IMR-90 (cell line): ENCODE data around the gene SORBS1. TPM values are rescaled to one million over a fixed set of nuclear protein-coding genes. Genes with fewer than 3 reads are reported as not detected.

ENCODE experiments used
- ATAC-seq: fragments of 200-7000 bp; cut with Tn5 transposase; 2 replicates; pipeline ENCODE4 v1.9.1; 2020; ENCODE audit warnings: low read depth, mild to moderate bottlenecking, moderate library complexity
- BruUV-seq: library from RNA; stranded (reverse); fragments of 400-500 nt; replicated peaks from 2 replicates; lab custom pipeline; 2021; lab: Mats Ljungman, UMichigan
- CTCF ChIA-PET: fragments of 300-600 bp; formaldehyde crosslinking; extraction: SDS; loops from one replicate; lab custom pipeline; 2021; ENCODE audit warnings: antibody characterized with exemption; lab: Yijun Ruan, JAX
- POLR2A ChIA-PET: fragments of 300-600 bp; sonication (Branson Sonifier 250); formaldehyde crosslinking; loops from one replicate; lab custom pipeline; 2022; ENCODE audit warnings: antibody characterized with exemption; ENCODE audit not compliant: unreplicated experiment; lab: Charles Lee
- DNase-seq: peaks from one replicate; pipeline ENCODE4 v3.0.0; 2013
- H2AFZ ChIP-seq: replicated peaks from 2 replicates; pipeline ENCODE3; 2013; ENCODE audit warnings: low read length, mild to moderate bottlenecking; ENCODE audit not compliant: poor library complexity
- H2AK5ac ChIP-seq: 2 replicates; pipeline ENCODE4 v1.6.1; 2013; ENCODE audit warnings: low read depth, low read length, inconsistent platforms
- H2AK9ac ChIP-seq: replicated peaks from 2 replicates; pipeline ENCODE3; 2013; ENCODE audit warnings: mild to moderate bottlenecking, low read depth, low read length, moderate library complexity; ENCODE audit not compliant: poor library complexity
- H2BK120ac ChIP-seq: 2 replicates; pipeline ENCODE4 v1.6.1; 2013; ENCODE audit warnings: low read depth, low read length, inconsistent platforms
- H2BK15ac ChIP-seq: 3 replicates; pipeline ENCODE4 v1.6.1; 2013; ENCODE audit warnings: low read depth, low read length, inconsistent platforms
- H2BK20ac ChIP-seq: 2 replicates; pipeline ENCODE4 v1.6.1; 2013; ENCODE audit warnings: low read depth, mild to moderate bottlenecking, inconsistent platforms, low read length, moderate library complexity
- H2BK5ac ChIP-seq: 2 replicates; pipeline ENCODE4 v1.6.1; 2013; ENCODE audit warnings: mild to moderate bottlenecking, low read depth, low read length, inconsistent platforms; ENCODE audit not compliant: poor library complexity, severe bottlenecking
- H3K14ac ChIP-seq: replicated peaks from 2 replicates; pipeline ENCODE4 v1.6.1; 2013; ENCODE audit warnings: low read depth, low read length, inconsistent platforms
- H3K18ac ChIP-seq: 2 replicates; pipeline ENCODE4 v1.6.1; 2013; ENCODE audit warnings: low read depth, low read length, control low read depth
- H3K23ac ChIP-seq: 2 replicates; pipeline ENCODE4 v1.6.1; 2013; ENCODE audit warnings: low read depth, low read length, inconsistent platforms
- H3K27ac ChIP-seq: 2 replicates; pipeline ENCODE4 v1.5.1; 2013; ENCODE audit warnings: mild to moderate bottlenecking, control low read depth, low read length; ENCODE audit not compliant: insufficient read depth
- H3K27me3 ChIP-seq: 2 replicates; pipeline ENCODE4 v1.6.1; 2013; ENCODE audit warnings: low read length; ENCODE audit not compliant: control insufficient read depth, insufficient read depth
- H3K36me3 ChIP-seq: 2 replicates; pipeline ENCODE4 v1.6.1; 2013; ENCODE audit warnings: low read length, mixed read lengths; ENCODE audit not compliant: control insufficient read depth, insufficient read depth
- H3K4ac ChIP-seq: 2 replicates; pipeline ENCODE4 v1.6.1; 2013; ENCODE audit warnings: low read depth, low read length, inconsistent platforms
- H3K4me1 ChIP-seq: 2 replicates; pipeline ENCODE4 v1.6.1; 2013; ENCODE audit warnings: low read length, mixed read lengths; ENCODE audit not compliant: control insufficient read depth, insufficient read depth
- H3K4me2 ChIP-seq: 2 replicates; pipeline ENCODE4 v1.6.1; 2013; ENCODE audit warnings: low read depth, mild to moderate bottlenecking, control low read depth, low read length, moderate library complexity
- H3K4me3 ChIP-seq: 2 replicates; pipeline ENCODE4 v1.5.1; 2013; ENCODE audit warnings: low read depth, mild to moderate bottlenecking, control low read depth, low read length, moderate library complexity; ENCODE audit not compliant: insufficient read depth
- H3K56ac ChIP-seq: 2 replicates; pipeline ENCODE4 v1.6.1; 2013; ENCODE audit warnings: low read length, inconsistent platforms; ENCODE audit not compliant: insufficient read depth; ENCODE audit errors: extremely low read depth
- H3K79me1 ChIP-seq, 2 experiments: 2 replicates each; pipeline ENCODE4 v1.6.1; 2013; ENCODE audit warnings: low read length in 2 of 2, inconsistent platforms in 1 of 2, low read depth in 1 of 2
- H3K9ac ChIP-seq: 2 replicates; pipeline ENCODE4 v1.6.1; 2013; ENCODE audit warnings: low read depth, low read length, control low read depth
- H3K9me1 ChIP-seq: 2 replicates; pipeline ENCODE4 v1.6.1; 2013; ENCODE audit warnings: low read length, inconsistent platforms; ENCODE audit not compliant: insufficient read depth
- H3K9me3 ChIP-seq: 2 replicates; pipeline ENCODE4 v1.6.1; 2013; ENCODE audit warnings: low read length; ENCODE audit not compliant: control insufficient read depth, insufficient read depth
- H4K20me1 ChIP-seq: 2 replicates; pipeline ENCODE4 v1.6.1; 2013; ENCODE audit warnings: low read length, inconsistent platforms; ENCODE audit not compliant: insufficient read depth
- H4K5ac ChIP-seq: 2 replicates; pipeline ENCODE4 v1.6.1; 2013; ENCODE audit warnings: mild to moderate bottlenecking, low read depth, low read length, control low read depth
- H4K8ac ChIP-seq, 2 experiments: 2 replicates each; pipeline ENCODE4 v1.6.1; 2013; ENCODE audit warnings: low read depth in 2 of 2, low read length in 2 of 2, control low read depth in 1 of 2, inconsistent platforms in 1 of 2
- H4K91ac ChIP-seq: 2 replicates; pipeline ENCODE4 v1.6.1; 2013; ENCODE audit warnings: low read depth, low read length, inconsistent platforms; ENCODE audit not compliant: insufficient read depth
- ELK1 ChIP-seq: fragments of 150-350 bp; IDR thresholded peaks from 2 replicates; pipeline ENCODE4 v1.6.1; 2016; ENCODE audit warnings: low read depth, mild to moderate bottlenecking, low read length, moderate library complexity, borderline replicate concordance
- MAZ ChIP-seq: IDR thresholded peaks from 2 replicates; pipeline ENCODE4 v1.6.1; 2012; ENCODE audit warnings: low read depth, mild to moderate bottlenecking, low read length, improper control_type of control experiment, moderate library complexity, borderline replicate concordance
- NFE2L2 ChIP-seq: fragments of 150-350 bp; IDR thresholded peaks from 2 replicates; pipeline ENCODE4 v1.6.1; 2016; ENCODE audit warnings: low read depth, mild to moderate bottlenecking, low read length
- RAD21 ChIP-seq: IDR thresholded peaks from 2 replicates; pipeline ENCODE4 v1.6.1; 2012; ENCODE audit warnings: low read length, improper control_type of control experiment
- RFX5 ChIP-seq: IDR thresholded peaks from 2 replicates; pipeline ENCODE4 v1.8.0; 2012; ENCODE audit warnings: low read depth, mild to moderate bottlenecking, low read length, moderate library complexity
- SMC3 ChIP-seq: fragments of 150-350 bp; IDR thresholded peaks from 2 replicates; pipeline ENCODE4 v1.6.1; 2016; ENCODE audit warnings: low read depth, mild to moderate bottlenecking, antibody characterized with exemption, low read length, moderate library complexity
- USF2 ChIP-seq: fragments of 150-350 bp; IDR thresholded peaks from 2 replicates; pipeline ENCODE4 v1.6.1; 2017; ENCODE audit warnings: mild to moderate bottlenecking, antibody characterized with exemption, low read length, low read depth
- WGBS, 2 experiments: methylation state at CpG; one replicate each; pipeline versions ENCODE4 v1.1.5 to v1.1.7; 2013; ENCODE audit warnings: missing lambda C conversion rate in 2 of 2; ENCODE audit not compliant: insufficient read length in 1 of 2; ENCODE audit errors: extremely low coverage in 2 of 2; 5-methylcytosine and 5-hydroxymethylcytosine counted together
- dilution Hi-C: fragments of 300-500 bp; cut with HindIII; formaldehyde crosslinking; loops from one replicate; pipeline ENCODE4 v1.14.3; 2018; ENCODE audit warnings: low sequenced_read_pairs; ENCODE audit not compliant: unreplicated experiment
- in situ Hi-C: fragments of 300-500 bp; cut with MboI; formaldehyde crosslinking; loops from 3 replicates; pipeline ENCODE4 v1.14.3; 2019; ENCODE audit warnings: low sequenced_read_pairs, inconsistent platforms, mixed read lengths
- intact Hi-C: fragments of 100-400 bp; cut with micrococcal nuclease; formaldehyde crosslinking; loops from 2 replicates; pipeline ENCODE4 v1.10.0; 2022
- polyA plus RNA-seq, 3 experiments: library from polyadenylated mRNA; depleted of rRNA; stranded (reverse); fragments of >200 nt; gene quantifications; 2 replicates each; pipeline ENCODE4 v1.2.3, GENCODE V29; 2012; ENCODE audit warnings: low replicate concordance in 1 of 3
- total RNA-seq: library from RNA; depleted of rRNA; stranded (reverse); fragments of >200 nt; gene quantifications from 2 replicates; pipeline ENCODE4 v1.2.3, GENCODE V29; 2012

Gene SORBS1
- total and polyA plus RNA-seq, 2 of the 4 experiments (the other 2 are of a cell fraction): 0.18 to 0.32 TPM

GRCh38 chr10:95462740-95463667 is 98.2 kb downstream of the SORBS1 start:
- Histone ChIP-seq H3K9me1 (no peaks in the 10 kb centered on the region), H3K56ac (no peak overlapping the region), H4K91ac (no peak overlapping the region), H3K27ac (no peak overlapping the region), H4K20me1 (no peaks in the 10 kb centered on the region), H2BK15ac (no peak overlapping the region), H4K5ac (no peak overlapping the region), H2AFZ (no peak overlapping the region), H3K4me3 (no peak overlapping the region), H3K36me3 (no peaks in the 10 kb centered on the region), H2BK20ac (no peak overlapping the region), H3K14ac (no peak overlapping the region), H3K9me3 (no peaks in the 10 kb centered on the region), H2BK120ac (no peak overlapping the region), H3K79me1 (no peaks in the 10 kb centered on the region), H3K4me1 (no peaks in the 10 kb centered on the region), H3K23ac (no peak overlapping the region), H3K4me2 (no peak overlapping the region), H3K9ac (no peak overlapping the region), H2AK9ac (no peak overlapping the region), H3K27me3 (peaks cover 12% of the 10 kb centered on the region), H3K4ac (no peak overlapping the region), H3K18ac (no peak overlapping the region), H4K8ac (no peak overlapping the region), H2AK5ac (no peak overlapping the region), H2BK5ac (no peak overlapping the region)
- ATAC-seq: no peak
- ChIA-PET POLR2A (no interaction called here), CTCF (no interaction called here)
- BruUV-seq: no TSS peak
- dilution Hi-C loops (no loop called here), in situ Hi-C loops (no loop called here), intact Hi-C loops (no loop called here)
- WGBS, 2 experiments: no CpG with 5 or more reads among the region's 1 CpG
- no peak for DNase-seq
- TF ChIP-seq ELK1 (no peak), SMC3 (no peak), USF2 (no peak), RAD21 (no peak), NFE2L2 (no peak), RFX5 (no peak), MAZ (no peak)
